ENCODE results near the gene HIPK3.

The HIPK3 gene

DNA sequence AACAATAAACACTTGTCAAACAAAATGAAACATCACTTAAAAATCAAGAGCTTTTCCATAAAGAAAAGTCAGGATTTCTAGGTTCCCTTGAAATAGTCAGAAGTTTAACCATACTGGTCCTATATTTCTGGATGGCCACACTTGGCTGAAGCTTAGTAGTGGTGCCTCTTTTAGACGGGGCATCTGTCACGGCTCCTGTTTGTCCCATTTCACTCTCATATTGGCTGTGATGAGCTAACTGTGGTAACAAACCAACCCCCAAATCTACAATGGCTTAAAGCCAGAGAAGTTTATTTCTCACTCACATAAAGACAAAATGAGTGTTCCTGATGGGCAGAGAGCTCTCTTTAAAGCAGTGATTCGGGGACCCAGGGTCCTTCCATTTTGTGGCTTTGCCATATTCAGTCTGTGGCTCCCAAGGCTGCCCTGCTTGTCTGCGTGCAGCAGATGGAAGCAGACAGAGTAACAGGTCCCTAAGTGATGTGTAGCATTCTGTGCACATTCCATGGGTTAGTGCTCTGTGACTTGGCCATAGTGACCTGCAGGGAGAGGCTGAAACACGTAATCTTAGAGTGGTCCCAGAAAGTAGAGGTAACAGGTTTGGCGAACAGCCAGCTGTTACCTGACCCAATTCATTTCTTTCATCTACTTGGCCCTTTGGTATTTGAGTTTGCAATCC, 137.4 kb downstream of the HIPK3 start:
- Histone ChIP-seq H3K79me2 (ENCODE audit: low read length) (no peaks in the 10 kb centered on the region), H4K20me1 (ENCODE audit: insufficient read depth, low read length) (no peaks in the 10 kb centered on the region), H2AFZ (ENCODE audit: low read depth, low read length) (no peak overlapping the region), H3K9ac (ENCODE audit: low read length) (no peak overlapping the region), H3K27me3 (ENCODE audit: low read depth, low read length) (peaks cover 10% of the 10 kb centered on the region), H3K4me3 (ENCODE audit: low read length) (no peak overlapping the region), H3K27ac (ENCODE audit: low read length) (no peak overlapping the region), H3K4me2 (ENCODE audit: low read length) (no peak overlapping the region), H3K36me3 (replicated peaks; ENCODE audit: low read depth, low read length) (no peaks in the 10 kb centered on the region), H3K4me1 (ENCODE audit: low read length) (peaks cover 3% of the 10 kb centered on the region), H3K9me3 (ENCODE audit: insufficient read depth, low read length) (no peaks in the 10 kb centered on the region)
- TF ChIP-seq EZH2phosphoT487 (IDR thresholded peaks at IDR 0.05; ENCODE audit: low read depth) (no peak), CTCF (IDR thresholded peaks at IDR 0.05; ENCODE audit: low read depth, low read length) (no peak)

- no peaks in the 10 kb centered on the region for H3K9me3 ChIP-seq (ENCODE audit: insufficient read depth, low read length)
- H3K9ac ChIP-seq (ENCODE audit: low read length), result no peak overlapping the region
- H3K4me3 ChIP-seq (ENCODE audit: low read length), result no peak overlapping the region
- H3K4me2 ChIP-seq (ENCODE audit: low read length), result no peak overlapping the region
- no peak overlapping the region for H2AFZ ChIP-seq (ENCODE audit: low read depth, low read length)
- no peak overlapping the region for H3K27ac ChIP-seq (ENCODE audit: low read length)
- no peaks in the 10 kb centered on the region for H3K36me3 ChIP-seq (replicated peaks; ENCODE audit: low read depth, low read length)
- TF ChIP-seq CTCF (IDR thresholded peaks at IDR 0.05; ENCODE audit: low read depth, low read length) (no peak), EZH2phosphoT487 (IDR thresholded peaks at IDR 0.05; ENCODE audit: low read depth) (no peak)
- H3K79me2 ChIP-seq (ENCODE audit: low read length), result no peaks in the 10 kb centered on the region
- H3K27me3 ChIP-seq (ENCODE audit: low read depth, low read length), result peaks cover 13% of the 10 kb centered on the region
- H4K20me1 ChIP-seq (ENCODE audit: insufficient read depth, low read length), result no peaks in the 10 kb centered on the region
- H3K4me1 ChIP-seq (ENCODE audit: low read length), result no peaks in the 10 kb centered on the region
These were observed 139.2 kb downstream of the HIPK3 start for GRCh38 chr11:33396361-33396760.

GRCh38 chr11:33399421-33399820, 142.2 kb downstream of the HIPK3 start:
- Histone ChIP-seq H3K4me1 (ENCODE audit: low read length) (no peaks in the 10 kb centered on the region), H2AFZ (ENCODE audit: low read depth, low read length) (no peak overlapping the region), H3K79me2 (ENCODE audit: low read length) (no peaks in the 10 kb centered on the region), H3K4me2 (ENCODE audit: low read length) (no peak overlapping the region), H3K4me3 (ENCODE audit: low read length) (no peak overlapping the region), H3K27me3 (ENCODE audit: low read depth, low read length) (peaks cover 13% of the 10 kb centered on the region), H3K36me3 (replicated peaks; ENCODE audit: low read depth, low read length) (no peaks in the 10 kb centered on the region), H3K9ac (ENCODE audit: low read length) (no peak overlapping the region), H3K27ac (ENCODE audit: low read length) (no peak overlapping the region), H3K9me3 (ENCODE audit: insufficient read depth, low read length) (no peaks in the 10 kb centered on the region), H4K20me1 (ENCODE audit: insufficient read depth, low read length) (no peaks in the 10 kb centered on the region)
- no peak for TF ChIP-seq EZH2phosphoT487 (IDR thresholded peaks at IDR 0.05; ENCODE audit: low read depth)
- no peak for TF ChIP-seq CTCF (IDR thresholded peaks at IDR 0.05; ENCODE audit: low read depth, low read length)

- Histone ChIP-seq H3K79me2 (ENCODE audit: low read length) (no peaks in the 10 kb centered on the region), H3K27me3 (ENCODE audit: low read depth, low read length) (peaks cover 4% of the 10 kb centered on the region), H3K4me2 (ENCODE audit: low read length) (no peak overlapping the region)
These were observed 144.9 kb downstream of the HIPK3 start for GRCh38 chr11:33402066-33402465.

More at GRCh38 chr11:33402066-33402465, 144.9 kb downstream of the HIPK3 start:
- H3K4me1 ChIP-seq (ENCODE audit: low read length), result peaks cover 11% of the 10 kb centered on the region
- H2AFZ ChIP-seq (ENCODE audit: low read depth, low read length), result no peak overlapping the region
- H3K4me3 ChIP-seq (ENCODE audit: low read length), result no peak overlapping the region
- no peaks in the 10 kb centered on the region for H3K36me3 ChIP-seq (replicated peaks; ENCODE audit: low read depth, low read length)
- no peak overlapping the region for H3K27ac ChIP-seq (ENCODE audit: low read length)
- H3K9ac ChIP-seq (ENCODE audit: low read length), result no peak overlapping the region
- no peak for TF ChIP-seq EZH2phosphoT487 (IDR thresholded peaks at IDR 0.05; ENCODE audit: low read depth)
- TF ChIP-seq CTCF (IDR thresholded peaks at IDR 0.05; ENCODE audit: low read depth, low read length), result no peak
- no peaks in the 10 kb centered on the region for H4K20me1 ChIP-seq (ENCODE audit: insufficient read depth, low read length)
- H3K9me3 ChIP-seq (ENCODE audit: insufficient read depth, low read length), result no peaks in the 10 kb centered on the region

Measured in OCI-LY3 (cell line).